Endothelial cell (in vitro differentiated cells): Measurements from ENCODE around the gene OTOS. TPM values are rescaled to one million over a fixed set of nuclear protein-coding genes. Genes with fewer than 3 reads are reported as not detected.
A peak's percentile ranks its signal among the peaks of the same experiment; 100 is the strongest.

ENCODE experiments used
- DNase-seq: peaks from one replicate; pipeline ENCODE4 v3.0.0; 2021; ENCODE audit warnings: low spot score
- H3K27ac Mint-ChIP-seq: one replicate; pipeline ENCODE4 v1.8.0; 2021; ENCODE audit warnings: mixed read lengths, inconsistent platforms; ENCODE audit not compliant: unreplicated experiment
- H3K27me3 Mint-ChIP-seq: one replicate; pipeline ENCODE4 v1.8.0; 2021; ENCODE audit warnings: mild to moderate bottlenecking, moderate library complexity, mixed read lengths, inconsistent platforms; ENCODE audit not compliant: unreplicated experiment
- H3K36me3 Mint-ChIP-seq: one replicate; pipeline ENCODE4 v1.8.0; 2021; ENCODE audit warnings: mild to moderate bottlenecking, low read depth, mixed read lengths, inconsistent platforms; ENCODE audit not compliant: unreplicated experiment
- H3K4me1 Mint-ChIP-seq: one replicate; pipeline ENCODE4 v1.8.0; 2021; ENCODE audit warnings: mild to moderate bottlenecking, mixed read lengths, inconsistent platforms; ENCODE audit not compliant: unreplicated experiment
- H3K4me3 Mint-ChIP-seq: one replicate; pipeline ENCODE4 v1.8.0; 2021; ENCODE audit warnings: mild to moderate bottlenecking, mixed read lengths, inconsistent platforms; ENCODE audit not compliant: unreplicated experiment
- H3K9me3 Mint-ChIP-seq: one replicate; pipeline ENCODE4 v1.8.0; 2021; ENCODE audit warnings: mixed read lengths, inconsistent platforms; ENCODE audit not compliant: unreplicated experiment
- CTCF ChIP-seq: fragments of 200-600 bp; sonication (generic); IDR thresholded peaks from one replicate; pipeline ENCODE4 v1.5.0; 2021; ENCODE audit warnings: antibody characterized with exemption; ENCODE audit not compliant: unreplicated experiment
- total RNA-seq: library from RNA; stranded (reverse); fragmentation: NEBNext Ultra II Directional; extraction: Animal tissue kit (Norgen Biotek cat#: 25700); gene quantifications from one replicate; pipeline ENCODE4 v1.2.1, GENCODE V29; 2021; ENCODE audit not compliant: unreplicated experiment

Gene OTOS
- total RNA-seq, 1 donor from 2014 or later: not detected

DNA sequence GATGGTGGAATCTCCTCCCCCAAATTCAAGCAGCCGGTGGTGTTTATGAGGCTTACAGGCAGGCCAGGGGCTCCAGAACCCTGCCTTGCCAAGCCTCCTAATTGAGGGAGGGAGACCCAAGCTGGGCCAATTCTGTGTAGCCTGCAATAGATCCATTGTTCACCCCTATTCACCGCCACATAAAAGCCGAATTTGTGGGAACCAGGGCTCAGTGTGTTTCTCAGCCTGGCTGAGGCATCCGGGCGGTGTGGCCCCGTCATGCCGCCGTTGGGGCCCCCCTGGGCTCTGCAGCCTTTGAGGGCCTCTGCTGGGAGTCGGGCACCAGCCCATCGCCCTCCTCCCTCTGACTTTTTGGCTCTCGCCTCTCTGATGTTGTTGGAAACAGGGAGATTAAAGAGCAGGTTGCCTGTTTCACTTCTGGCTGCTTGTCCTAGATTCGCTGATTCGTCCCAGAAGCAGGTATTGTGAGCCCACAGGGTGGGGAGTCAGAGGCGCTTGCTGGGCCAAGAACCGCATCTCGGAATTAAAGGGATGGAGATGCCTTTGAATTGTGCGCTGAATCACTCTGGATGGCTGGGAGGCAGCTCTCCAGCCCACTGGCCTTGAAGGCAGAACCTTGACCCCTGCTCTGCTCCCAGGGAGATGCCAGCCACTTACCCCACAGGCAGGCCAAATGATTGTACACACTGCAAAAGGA, 14.7 kb upstream of the OTOS start:
- DNase-seq: no peak
- Mint-ChIP-seq H3K4me1 (no peaks in the 10 kb centered on the region), H3K27me3 (peaks cover 6% of the 10 kb centered on the region), H3K9me3 (no peaks in the 10 kb centered on the region), H3K4me3 (no peak overlapping the region), H3K36me3 (no peaks in the 10 kb centered on the region), H3K27ac (no peak overlapping the region)
- no peak for TF ChIP-seq CTCF

DNA sequence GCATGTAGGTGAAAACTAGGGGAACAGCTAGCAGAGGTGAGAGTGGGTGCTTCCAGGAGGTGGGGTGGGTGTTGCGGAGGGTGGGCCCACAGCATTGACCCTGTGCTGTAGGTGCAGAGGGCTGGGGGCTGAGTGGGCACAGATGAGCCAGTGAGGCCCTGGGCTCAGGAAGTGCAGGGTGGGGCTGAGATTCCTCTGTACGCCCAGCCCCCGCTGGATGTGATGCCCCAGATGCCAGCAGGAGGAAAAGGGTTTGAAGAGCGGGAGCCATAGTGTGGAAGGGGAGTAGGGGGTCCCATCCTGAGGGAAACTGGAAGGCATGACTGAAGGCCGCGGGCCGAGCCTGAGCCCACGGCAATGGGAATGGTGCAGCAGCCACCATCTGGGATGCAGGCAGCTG, 14.1 kb upstream of the OTOS start:
- no peak for DNase-seq
- Mint-ChIP-seq H3K36me3 (no peaks in the 10 kb centered on the region), H3K4me1 (no peaks in the 10 kb centered on the region), H3K27ac (no peak overlapping the region), H3K9me3 (no peaks in the 10 kb centered on the region), H3K4me3 (no peak overlapping the region), H3K27me3 (peaks cover 6% of the 10 kb centered on the region)
- TF ChIP-seq CTCF: no peak

GRCh38 chr2:240153418-240153817, 13.0 kb upstream of the OTOS start:
- peaks cover 8% of the 10 kb centered on the region for H3K27me3 Mint-ChIP-seq
- no peaks in the 10 kb centered on the region for H3K4me1 Mint-ChIP-seq
- H3K36me3 Mint-ChIP-seq: no peaks in the 10 kb centered on the region
- H3K27ac Mint-ChIP-seq: peak overlapping the region; percentile 21
- TF ChIP-seq CTCF: no peak
- no peak overlapping the region for H3K4me3 Mint-ChIP-seq
- no peak for DNase-seq
- no peaks in the 10 kb centered on the region for H3K9me3 Mint-ChIP-seq

DNA sequence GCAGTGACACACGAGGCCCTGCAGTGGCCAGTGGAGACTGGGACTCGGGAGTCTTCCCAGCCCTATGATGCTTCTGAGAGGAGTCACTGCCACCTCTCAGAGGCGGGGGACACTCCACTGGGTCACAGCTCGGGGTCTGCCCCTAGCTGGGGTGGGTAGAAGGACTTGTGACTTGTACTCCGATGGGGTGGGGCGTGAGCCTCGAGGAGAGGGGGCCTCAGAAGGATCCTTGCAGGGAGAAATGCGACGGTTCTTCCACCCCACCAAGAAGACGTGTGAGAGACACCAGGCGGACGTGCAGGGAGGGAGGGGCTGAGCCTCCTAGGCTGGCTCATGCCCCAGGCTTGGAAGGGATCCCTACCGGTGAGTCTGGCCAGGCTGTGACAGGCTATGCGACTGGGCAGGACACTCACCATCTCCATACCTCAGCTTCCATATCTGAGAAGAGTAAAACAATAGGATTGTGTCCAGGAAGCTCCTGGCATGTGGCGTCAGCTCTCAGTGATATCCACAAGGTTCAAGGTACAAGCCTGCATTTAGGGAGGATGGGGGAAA, 11.1 kb upstream of the OTOS start:
- H3K4me3 Mint-ChIP-seq: no peak overlapping the region
- no peaks in the 10 kb centered on the region for H3K4me1 Mint-ChIP-seq
- H3K27ac Mint-ChIP-seq: no peak overlapping the region
- no peak for DNase-seq
- no peaks in the 10 kb centered on the region for H3K36me3 Mint-ChIP-seq
- no peaks in the 10 kb centered on the region for H3K9me3 Mint-ChIP-seq
- H3K27me3 Mint-ChIP-seq: peaks cover 9% of the 10 kb centered on the region
- TF ChIP-seq CTCF: no peak
